ENCODE data around the gene UBLCP1. TPM values are rescaled to one million over a fixed set of nuclear protein-coding genes. Genes with fewer than 3 reads are reported as not detected.
"Not testable (repeated sequence)": the region's sequence is repeated elsewhere in the genome, so short reads cannot be mapped to it uniquely, and the experiment has no call there.

Gene UBLCP1
- polyA plus RNA-seq, 1 donor from 2014 or later = 42.5 TPM

GRCh38 chr5:159294921-159295320 lies 31.8 kb downstream of the UBLCP1 start:
- Histone ChIP-seq H3K9me3 (ENCODE audit: low read length) (no peaks in the 10 kb centered on the region), H3K79me2 (replicated peaks; ENCODE audit: insufficient read depth, low read length) (no peaks in the 10 kb centered on the region), H3K27me3 (ENCODE audit: insufficient read depth, low read depth, low read length) (no peaks in the 10 kb centered on the region), H3K9me2 (ENCODE audit: insufficient read depth, low read length) (no peaks in the 10 kb centered on the region), H3F3A (ENCODE audit: insufficient read depth, low read length, poor library complexity, severe bottlenecking) (no peaks in the 10 kb centered on the region), H3K4me2 (ENCODE audit: low read length) (no peak overlapping the region), H3K9ac (ENCODE audit: low read length) (no peak overlapping the region), H4K20me1 (ENCODE audit: insufficient read depth) (no peaks in the 10 kb centered on the region), H3K27ac (ENCODE audit: low read length) (no peak overlapping the region), H3K4me3 (ENCODE audit: low read length) (no peak overlapping the region), H3K36me3 (ENCODE audit: insufficient read depth, low read length) (no peaks in the 10 kb centered on the region), H2AFZ (ENCODE audit: low read depth, low read length) (no peak overlapping the region)
- TF ChIP-seq REST (IDR thresholded peaks at IDR 0.05; ENCODE audit: borderline replicate concordance) (no peak), EZH2 (IDR thresholded peaks at IDR 0.05; ENCODE audit: borderline replicate concordance, insufficient read depth, low read length, poor library complexity, severe bottlenecking) (no peak)

GRCh38 chr5:159297300-159297699 lies 34.2 kb downstream of the UBLCP1 start:
- H3K4me3 ChIP-seq (ENCODE audit: low read length); H2AFZ ChIP-seq (ENCODE audit: low read depth, low read length); H3K36me3 ChIP-seq (ENCODE audit: insufficient read depth, low read length); H3F3A ChIP-seq (ENCODE audit: insufficient read depth, low read length, poor library complexity, severe bottlenecking); H3K9ac ChIP-seq (ENCODE audit: low read length); H3K9me3 ChIP-seq (ENCODE audit: low read length); H4K20me1 ChIP-seq (ENCODE audit: insufficient read depth); H3K4me2 ChIP-seq (ENCODE audit: low read length); H3K27ac ChIP-seq (ENCODE audit: low read length); H3K9me2 ChIP-seq (ENCODE audit: insufficient read depth, low read length); H3K79me2 ChIP-seq (replicated peaks; ENCODE audit: insufficient read depth, low read length); H3K27me3 ChIP-seq (ENCODE audit: insufficient read depth, low read depth, low read length): not testable (repeated sequence)

GRCh38 chr5:159301466-159301865 lies 38.4 kb downstream of the UBLCP1 start:
- Histone ChIP-seq H3K79me2 (replicated peaks; ENCODE audit: insufficient read depth, low read length) (no peaks in the 10 kb centered on the region), H3K4me2 (ENCODE audit: low read length) (no peak overlapping the region), H4K20me1 (ENCODE audit: insufficient read depth) (no peaks in the 10 kb centered on the region), H2AFZ (ENCODE audit: low read depth, low read length) (no peak overlapping the region), H3K9ac (ENCODE audit: low read length) (no peak overlapping the region), H3K9me3 (ENCODE audit: low read length) (no peaks in the 10 kb centered on the region), H3K27me3 (ENCODE audit: insufficient read depth, low read depth, low read length) (no peaks in the 10 kb centered on the region), H3K9me2 (ENCODE audit: insufficient read depth, low read length) (no peaks in the 10 kb centered on the region), H3F3A (ENCODE audit: insufficient read depth, low read length, poor library complexity, severe bottlenecking) (no peaks in the 10 kb centered on the region), H3K27ac (ENCODE audit: low read length) (no peak overlapping the region), H3K36me3 (ENCODE audit: insufficient read depth, low read length) (no peaks in the 10 kb centered on the region), H3K4me3 (ENCODE audit: low read length) (no peak overlapping the region)
- TF ChIP-seq REST (IDR thresholded peaks at IDR 0.05; ENCODE audit: borderline replicate concordance) = no peak
- TF ChIP-seq EZH2 (IDR thresholded peaks at IDR 0.05; ENCODE audit: borderline replicate concordance, insufficient read depth, low read length, poor library complexity, severe bottlenecking) = no peak
- TF ChIP-seq MXI1 (conservative IDR thresholded peaks at IDR 0.05; ENCODE audit: poor library complexity, severe bottlenecking) = no peak
- TF ChIP-seq RAD21 (conservative IDR thresholded peaks at IDR 0.05) = no peak
- TF ChIP-seq CTCF (IDR thresholded peaks at IDR 0.05; ENCODE audit: poor library complexity, severe bottlenecking) = no peak
- no peak for TF ChIP-seq TAF1 (IDR thresholded peaks at IDR 0.05; ENCODE audit: low read depth)
- no peak for TF ChIP-seq SMC3 (conservative IDR thresholded peaks at IDR 0.05; ENCODE audit: poor library complexity)
- no peak for TF ChIP-seq POLR2AphosphoS5 (IDR thresholded peaks at IDR 0.05)
- no peak for TF ChIP-seq EP300 (conservative IDR thresholded peaks at IDR 0.05; ENCODE audit: poor library complexity, severe bottlenecking)

- H3K4me2 ChIP-seq (ENCODE audit: low read length); H3K9me3 ChIP-seq (ENCODE audit: low read length); H2AFZ ChIP-seq (ENCODE audit: low read depth, low read length); H3K9me2 ChIP-seq (ENCODE audit: insufficient read depth, low read length); H3K27ac ChIP-seq (ENCODE audit: low read length); H4K20me1 ChIP-seq (ENCODE audit: insufficient read depth); H3K36me3 ChIP-seq (ENCODE audit: insufficient read depth, low read length); H3K4me3 ChIP-seq (ENCODE audit: low read length); H3K27me3 ChIP-seq (ENCODE audit: insufficient read depth, low read depth, low read length); H3K9ac ChIP-seq (ENCODE audit: low read length); H3K79me2 ChIP-seq (replicated peaks; ENCODE audit: insufficient read depth, low read length); H3F3A ChIP-seq (ENCODE audit: insufficient read depth, low read length, poor library complexity, severe bottlenecking): not testable (repeated sequence)
Observed at GRCh38 chr5:159301929-159302860, 39.1 kb downstream of the UBLCP1 start.
